ENCODE results near the gene AACS.

The AACS gene

DNA sequence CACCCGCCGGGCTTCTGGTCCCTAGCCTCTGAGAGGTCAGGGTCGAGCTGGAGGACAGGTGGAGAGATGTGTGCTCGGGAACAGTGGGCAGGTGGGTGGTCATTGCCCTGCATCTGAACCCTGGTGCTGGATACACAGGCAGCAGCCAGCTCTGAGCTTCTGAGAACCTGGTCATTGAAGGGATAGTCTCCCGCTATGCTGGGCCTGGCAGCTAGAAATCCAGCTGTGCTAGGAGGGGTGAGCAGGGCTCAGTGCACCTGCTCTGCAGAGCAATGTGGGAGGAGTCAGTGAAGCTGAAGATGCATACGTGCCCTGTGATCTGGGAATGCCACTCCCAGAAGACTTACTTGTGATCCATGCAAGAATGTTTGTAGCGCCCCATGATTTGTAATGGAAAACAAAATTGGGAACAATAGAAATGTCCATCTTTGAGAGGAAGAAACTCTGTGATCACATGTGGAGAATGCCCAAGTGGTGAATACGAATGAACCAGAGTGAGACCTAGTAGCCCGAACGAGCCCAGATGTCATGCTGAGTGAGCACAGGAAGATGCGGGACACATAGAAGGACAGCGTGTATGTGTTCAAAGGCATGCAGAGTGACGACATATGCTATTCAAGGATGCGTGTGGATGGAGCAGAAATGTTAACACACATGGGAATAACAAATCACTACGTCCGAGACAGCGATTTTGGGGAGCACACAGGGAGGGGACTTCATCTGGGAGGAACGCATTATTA lies 63.4 kb downstream of the AACS start:
- TF ChIP-seq, protein P1, sequence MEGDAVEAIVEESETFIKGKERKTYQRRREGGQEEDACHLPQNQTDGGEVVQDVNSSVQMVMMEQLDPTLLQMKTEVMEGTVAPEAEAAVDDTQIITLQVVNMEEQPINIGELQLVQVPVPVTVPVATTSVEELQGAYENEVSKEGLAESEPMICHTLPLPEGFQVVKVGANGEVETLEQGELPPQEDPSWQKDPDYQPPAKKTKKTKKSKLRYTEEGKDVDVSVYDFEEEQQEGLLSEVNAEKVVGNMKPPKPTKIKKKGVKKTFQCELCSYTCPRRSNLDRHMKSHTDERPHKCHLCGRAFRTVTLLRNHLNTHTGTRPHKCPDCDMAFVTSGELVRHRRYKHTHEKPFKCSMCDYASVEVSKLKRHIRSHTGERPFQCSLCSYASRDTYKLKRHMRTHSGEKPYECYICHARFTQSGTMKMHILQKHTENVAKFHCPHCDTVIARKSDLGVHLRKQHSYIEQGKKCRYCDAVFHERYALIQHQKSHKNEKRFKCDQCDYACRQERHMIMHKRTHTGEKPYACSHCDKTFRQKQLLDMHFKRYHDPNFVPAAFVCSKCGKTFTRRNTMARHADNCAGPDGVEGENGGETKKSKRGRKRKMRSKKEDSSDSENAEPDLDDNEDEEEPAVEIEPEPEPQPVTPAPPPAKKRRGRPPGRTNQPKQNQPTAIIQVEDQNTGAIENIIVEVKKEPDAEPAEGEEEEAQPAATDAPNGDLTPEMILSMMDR (IDR thresholded peaks at IDR 0.05; ENCODE audit: extremely low read depth, missing control alignments): no peak

DNA sequence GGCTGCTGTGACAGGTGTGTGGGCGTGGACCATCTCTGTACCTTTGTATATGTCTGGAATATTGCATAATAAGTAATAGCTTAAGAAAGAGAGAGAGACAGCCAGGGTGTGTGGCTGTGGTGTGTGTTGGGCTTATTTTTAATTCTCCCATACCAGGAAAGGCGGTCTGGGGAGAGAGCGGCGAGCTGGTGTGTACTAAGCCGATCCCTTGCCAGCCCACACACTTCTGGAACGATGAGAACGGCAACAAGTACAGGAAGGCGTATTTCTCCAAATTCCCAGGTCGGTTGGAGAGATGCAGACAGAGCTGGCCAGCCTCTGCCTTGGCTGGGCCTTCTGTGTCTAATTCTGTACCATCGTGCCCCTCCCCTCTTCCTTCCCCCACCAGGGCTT lies 63.9 kb downstream of the AACS start:
- no peak for DNase-seq (ENCODE audit: low spot score)
- TF ChIP-seq, protein P1 (IDR thresholded peaks at IDR 0.05; ENCODE audit: extremely low read depth, missing control alignments): no peak

More for the DNA sequence above, 63.4 kb downstream of the AACS start:
- no peak for DNase-seq (ENCODE audit: low spot score)

DNA sequence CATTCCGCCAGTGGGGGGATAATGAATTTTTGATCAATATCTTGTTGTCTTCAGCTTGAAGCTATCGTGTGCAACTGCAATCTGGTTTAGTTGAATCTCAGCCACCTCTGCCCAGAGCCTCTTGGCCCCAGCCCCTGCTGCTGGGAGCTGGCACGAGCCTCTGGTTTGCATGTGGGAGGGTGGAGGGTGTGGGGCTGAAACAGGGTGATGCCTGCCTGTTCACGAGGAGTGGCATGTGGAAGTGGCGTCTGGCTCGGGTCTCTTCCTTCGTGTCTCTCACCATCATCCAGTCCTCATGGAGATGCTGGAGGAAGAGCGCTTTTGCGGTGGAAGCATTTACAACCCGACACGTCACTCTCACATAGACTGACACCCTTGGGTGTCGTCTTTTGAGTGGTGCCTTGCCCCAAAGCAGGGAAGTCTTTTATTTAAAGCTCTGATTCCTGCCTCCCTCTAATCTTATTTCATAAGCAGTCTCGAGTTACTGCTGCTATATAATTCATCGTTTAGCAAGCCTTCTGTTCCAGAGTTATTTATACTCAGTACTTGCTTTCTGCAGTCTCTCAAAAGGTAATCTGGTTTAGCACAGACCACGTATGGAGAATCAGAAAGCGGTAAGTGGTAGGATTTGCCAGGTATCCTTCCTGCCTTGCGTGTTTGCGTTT lies 64.5 kb downstream of the AACS start:
- TF ChIP-seq, protein P1 (IDR thresholded peaks at IDR 0.05; ENCODE audit: extremely low read depth, missing control alignments): no peak

DNA sequence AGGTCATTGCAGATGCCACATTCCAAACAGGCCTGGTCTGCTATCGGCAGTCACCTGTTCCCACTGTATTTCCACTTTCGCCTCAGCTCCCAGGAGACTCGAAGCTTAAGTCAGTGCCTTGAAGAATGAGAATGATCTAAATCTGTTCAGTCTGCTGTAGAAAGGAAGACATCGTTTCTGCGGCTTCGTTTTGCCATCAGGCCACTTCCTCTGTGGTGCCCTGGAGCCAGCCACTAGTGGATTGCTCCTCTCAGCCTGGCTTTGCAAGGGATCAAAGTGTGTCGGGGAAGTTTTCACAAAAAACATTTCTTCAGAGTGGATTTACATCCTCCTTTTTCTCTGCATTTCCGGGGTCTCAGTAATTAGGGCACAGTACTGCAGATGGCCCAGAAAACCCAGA lies 66.7 kb downstream of the AACS start:
- DNase-seq (ENCODE audit: low spot score): no peak
- TF ChIP-seq, protein P1 (IDR thresholded peaks at IDR 0.05; ENCODE audit: extremely low read depth, missing control alignments): no peak

More for the DNA sequence above, 64.5 kb downstream of the AACS start:
- DNase-seq (ENCODE audit: low spot score): no peak

DNA sequence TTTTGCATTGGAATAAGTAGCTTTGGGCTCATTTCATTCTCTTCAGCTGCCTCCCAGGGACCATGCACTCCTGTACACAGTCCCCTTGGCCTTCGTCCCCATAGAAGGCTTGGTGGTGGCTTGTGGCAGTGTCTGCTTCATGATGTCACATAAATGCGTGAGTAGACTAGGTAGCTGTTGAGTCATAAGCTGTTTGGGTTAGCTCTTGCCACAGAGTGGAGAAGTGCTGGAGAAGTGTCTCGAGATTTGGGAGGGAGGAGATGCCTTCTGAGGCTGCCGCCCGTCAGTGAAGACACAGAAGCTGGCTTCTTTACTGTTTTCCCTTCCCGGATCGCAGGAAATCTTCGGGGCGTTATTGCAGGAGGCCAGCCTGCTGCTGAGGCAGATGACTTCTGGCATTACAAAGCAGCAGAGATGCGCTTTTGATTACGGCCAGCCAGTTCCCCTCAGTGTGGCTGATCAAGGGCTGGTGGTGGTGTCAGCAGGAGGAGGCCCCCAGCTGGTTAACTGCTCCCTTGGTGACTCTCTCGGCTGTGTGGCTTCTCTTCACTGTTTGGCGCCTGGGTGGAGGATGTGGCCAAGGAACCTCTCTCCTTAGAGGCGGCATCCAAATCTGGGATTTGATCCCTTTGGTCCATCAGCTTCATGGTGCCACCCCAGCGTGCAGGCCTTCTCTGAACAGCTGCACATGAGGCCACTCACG lies 67.6 kb downstream of the AACS start:
- no peak for DNase-seq (ENCODE audit: low spot score)

DNA sequence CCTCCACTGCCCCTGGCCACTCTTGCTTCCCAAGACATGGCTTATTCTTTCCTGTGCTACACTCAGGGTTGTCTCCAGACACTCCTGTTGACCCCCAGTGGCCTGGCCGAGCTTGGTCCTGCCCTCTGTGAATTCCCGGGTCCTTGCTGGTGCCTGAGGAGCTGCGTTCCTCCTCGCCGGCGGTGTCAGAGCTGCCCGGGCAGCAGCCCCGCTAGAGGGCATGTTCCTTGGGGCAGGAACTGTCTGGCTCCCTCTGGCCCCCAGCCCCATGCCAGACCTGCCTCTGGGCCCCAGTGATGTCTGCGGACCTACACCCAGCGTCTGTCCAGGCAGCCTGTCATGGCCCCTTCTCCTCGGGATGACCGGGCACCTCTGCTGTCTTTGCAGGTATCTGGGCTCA lies 68.4 kb downstream of the AACS start:
- TF ChIP-seq, protein P1 (IDR thresholded peaks at IDR 0.05; ENCODE audit: extremely low read depth, missing control alignments): no peak
- DNase-seq (ENCODE audit: low spot score): no peak

More for the DNA sequence above, 67.6 kb downstream of the AACS start:
- TF ChIP-seq, protein P1 (IDR thresholded peaks at IDR 0.05; ENCODE audit: extremely low read depth, missing control alignments): no peak

DNA sequence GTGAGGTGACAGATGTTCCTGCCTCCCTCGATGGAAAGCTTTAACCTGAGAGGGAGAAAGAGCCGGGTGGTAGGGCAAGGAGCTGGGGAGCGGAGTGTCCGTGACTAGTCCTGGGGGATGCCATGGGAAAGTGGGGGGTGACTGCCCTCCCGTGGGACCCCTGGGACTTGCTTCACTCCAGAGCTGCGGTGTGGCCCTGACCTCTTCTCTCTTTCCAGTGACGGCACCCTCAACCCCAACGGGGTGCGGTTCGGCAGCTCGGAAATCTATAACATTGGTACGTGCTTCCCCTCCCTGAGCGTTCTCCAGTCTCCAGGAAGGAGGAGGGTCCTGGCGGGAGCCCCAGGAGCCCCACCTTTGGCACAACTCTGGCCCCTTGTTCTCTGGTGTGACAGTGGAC lies 69.3 kb downstream of the AACS start:
- TF ChIP-seq, protein P1 (IDR thresholded peaks at IDR 0.05; ENCODE audit: extremely low read depth, missing control alignments): no peak
- DNase-seq (ENCODE audit: low spot score): no peak

All from GM20000 (cell line).